ENCODE data around the gene AFF3.

The AFF3 gene

DNA sequence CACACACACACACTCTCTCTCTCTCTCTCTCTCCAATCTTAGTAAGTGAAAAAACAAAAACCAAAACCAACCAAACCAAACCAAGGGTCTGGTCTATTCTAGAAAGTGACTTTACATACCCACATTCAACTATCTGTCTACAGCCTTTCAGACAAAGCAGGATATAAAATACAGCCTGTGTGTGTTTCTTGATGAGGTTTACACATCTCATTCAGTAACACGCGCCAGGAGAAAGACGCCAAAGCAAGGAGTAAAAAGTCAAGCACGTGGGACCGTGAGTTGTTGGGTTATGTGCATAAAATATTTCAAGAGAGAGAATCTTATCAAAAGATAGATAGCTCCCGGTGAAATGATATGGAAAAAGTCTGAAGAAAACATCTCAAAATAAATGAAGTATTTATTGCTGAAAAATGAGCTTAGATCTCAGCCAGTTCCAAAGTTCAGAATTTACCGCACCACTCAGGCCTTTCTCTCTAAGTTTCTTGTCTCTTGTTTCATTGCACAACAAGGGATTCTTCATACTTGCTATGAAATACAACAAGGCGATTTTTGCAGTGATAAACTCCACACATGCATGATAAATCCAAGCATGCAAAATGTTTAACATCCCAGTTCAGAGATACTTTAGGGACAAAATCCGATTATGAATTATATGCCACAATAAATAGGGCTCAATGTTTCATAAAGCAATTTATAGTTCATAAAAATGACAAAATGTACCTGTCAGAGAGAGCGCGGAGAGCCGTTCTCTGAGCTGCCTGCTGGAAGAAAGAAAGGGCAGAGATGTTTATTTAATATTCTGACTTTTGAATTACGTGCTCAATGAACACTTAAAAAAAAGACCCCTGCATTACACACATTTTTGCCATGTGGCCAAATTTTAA is 493.2 kb downstream of the AFF3 start:
- no peak for DNase-seq

DNA sequence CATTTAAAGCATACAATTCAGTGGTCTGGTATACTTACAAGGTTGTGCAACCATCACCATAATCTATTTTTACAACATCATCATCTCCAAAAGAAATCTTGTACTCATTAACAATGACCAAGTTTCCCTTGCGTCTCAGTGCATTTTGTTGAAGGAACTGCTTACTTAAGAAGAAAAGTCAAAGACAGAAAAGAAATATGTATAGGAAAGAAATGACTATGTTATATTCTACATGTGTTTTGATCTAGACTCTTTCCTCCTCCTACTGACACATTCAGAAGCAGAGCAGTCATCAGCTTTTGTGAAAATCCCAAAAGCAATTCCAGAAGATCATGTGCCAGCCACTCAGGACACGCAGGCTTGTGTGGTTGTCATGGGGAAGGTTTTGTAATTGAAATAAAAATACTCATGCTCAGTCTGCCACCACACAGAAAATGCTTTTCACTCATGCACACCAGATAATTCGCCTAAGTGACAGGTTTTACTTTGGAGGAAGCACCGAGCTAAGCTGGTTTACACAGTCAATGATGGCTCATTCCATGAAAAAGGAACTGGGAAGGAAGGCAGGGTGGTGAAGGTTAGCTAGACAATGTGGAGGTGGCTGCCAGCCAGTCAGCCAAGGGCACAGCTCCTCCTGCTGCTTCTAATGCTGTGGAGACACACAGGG is 494.1 kb downstream of the AFF3 start:
- no peak for DNase-seq

DNA sequence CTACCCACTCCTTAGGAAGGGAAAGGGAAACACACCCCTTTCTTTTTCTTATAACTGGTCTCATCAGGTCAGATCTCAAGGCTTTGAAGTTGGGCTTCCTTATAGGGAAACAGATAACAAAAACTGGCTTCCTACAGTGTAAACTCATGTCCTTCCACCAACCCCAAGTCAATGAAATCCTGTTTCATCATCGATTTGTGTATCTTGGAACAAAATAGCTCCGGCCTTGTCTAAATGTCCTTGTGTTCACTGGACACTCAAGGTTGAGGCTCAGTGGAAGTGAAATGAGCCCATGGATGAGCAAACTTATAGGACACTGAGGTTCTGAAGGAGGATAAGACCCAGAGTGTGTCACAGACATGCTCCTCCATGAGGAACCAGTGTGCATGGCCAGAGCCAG is 496.4 kb downstream of the AFF3 start:
- no peak for DNase-seq

DNA sequence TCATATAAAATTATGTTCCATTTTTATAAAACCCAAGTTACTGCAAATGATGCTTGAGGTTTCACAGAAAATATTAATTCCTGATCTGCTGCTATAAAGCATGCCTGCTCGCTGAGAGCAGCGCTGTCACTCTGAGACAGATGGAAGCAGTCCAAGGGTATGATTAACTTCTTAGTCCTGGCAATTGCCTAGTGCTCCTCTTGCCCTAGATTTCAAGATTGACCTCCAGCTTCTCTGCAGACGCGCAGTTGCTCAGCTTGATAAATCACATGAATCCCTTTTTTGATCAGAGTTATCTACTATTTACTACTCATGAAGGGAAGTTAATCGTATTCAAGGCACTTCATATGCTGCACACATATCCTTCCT is 498.0 kb downstream of the AFF3 start:
- DNase-seq = no peak

DNA sequence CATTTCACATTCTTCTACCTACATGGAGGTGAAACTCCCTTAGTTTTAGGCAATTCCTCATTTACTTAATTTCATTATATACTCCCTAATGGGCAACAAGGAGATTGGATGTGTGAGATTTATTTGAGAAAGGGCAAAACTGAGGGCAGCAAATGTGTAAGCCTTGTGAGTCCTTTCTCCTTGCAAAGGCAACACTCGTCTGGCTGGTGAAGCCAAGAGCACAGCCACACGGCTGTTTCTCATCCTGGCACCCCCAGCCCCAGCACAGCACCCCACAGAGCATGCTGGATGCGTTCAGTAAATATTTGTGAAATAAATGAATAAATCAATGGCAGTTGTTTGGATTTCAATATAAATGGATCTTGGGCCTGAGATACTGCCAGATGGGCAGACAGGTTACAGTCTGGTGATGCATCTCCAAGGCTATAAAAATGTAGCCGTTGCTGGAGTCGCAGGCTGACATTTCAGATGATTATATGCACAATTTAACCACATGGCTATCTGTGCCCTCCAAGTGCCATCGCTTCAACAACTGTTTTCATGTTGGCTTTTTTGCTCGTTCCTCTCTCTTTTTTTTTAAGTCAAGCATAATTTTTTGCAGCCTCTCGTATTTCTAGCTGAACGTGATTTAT is 498.5 kb downstream of the AFF3 start:
- DNase-seq = no peak

DNA sequence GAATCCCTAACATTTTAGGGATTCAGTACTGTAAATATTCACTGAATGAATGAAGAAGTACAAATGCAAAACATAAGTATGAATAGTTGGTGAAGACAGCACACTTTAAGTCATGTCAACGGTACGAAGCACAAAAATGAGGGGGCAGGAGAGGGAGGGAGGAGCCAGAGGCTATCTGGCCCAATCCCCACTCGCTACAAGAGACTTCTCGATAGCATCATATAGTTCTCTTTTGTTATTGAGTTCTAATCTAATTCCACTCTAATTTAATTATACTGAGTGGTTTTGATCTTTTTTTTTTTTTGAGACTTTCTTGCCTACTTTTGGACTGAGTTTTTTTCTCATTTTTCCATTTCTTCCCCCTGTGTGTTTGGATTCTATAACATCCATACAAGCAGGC is 500.4 kb downstream of the AFF3 start:
- DNase-seq = no peak

DNA sequence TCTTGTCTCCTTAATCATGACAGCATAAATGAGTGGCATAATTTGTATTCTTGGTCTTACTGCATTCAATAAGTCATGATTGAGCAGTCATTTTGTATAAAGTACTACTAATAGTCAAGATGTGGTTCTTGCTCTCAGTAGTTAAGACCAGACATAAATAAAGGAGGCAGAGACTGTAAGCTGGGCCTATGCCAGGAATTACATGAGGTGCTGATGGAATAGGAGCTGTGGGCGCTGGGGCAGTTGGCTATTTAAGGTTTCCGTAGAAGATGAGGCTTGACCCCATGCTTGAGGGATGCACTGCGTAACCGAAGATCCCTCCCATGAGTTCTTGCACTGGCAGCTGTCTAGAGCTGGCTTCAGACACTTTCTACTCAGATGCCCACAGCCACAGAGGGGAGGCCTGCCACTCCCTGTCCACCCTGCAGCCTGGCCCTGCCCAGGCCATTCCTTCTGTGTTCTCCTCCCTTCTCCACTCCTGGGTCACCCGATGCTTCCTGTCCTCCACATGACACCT is 501.7 kb downstream of the AFF3 start:
- no peak for DNase-seq

DNA sequence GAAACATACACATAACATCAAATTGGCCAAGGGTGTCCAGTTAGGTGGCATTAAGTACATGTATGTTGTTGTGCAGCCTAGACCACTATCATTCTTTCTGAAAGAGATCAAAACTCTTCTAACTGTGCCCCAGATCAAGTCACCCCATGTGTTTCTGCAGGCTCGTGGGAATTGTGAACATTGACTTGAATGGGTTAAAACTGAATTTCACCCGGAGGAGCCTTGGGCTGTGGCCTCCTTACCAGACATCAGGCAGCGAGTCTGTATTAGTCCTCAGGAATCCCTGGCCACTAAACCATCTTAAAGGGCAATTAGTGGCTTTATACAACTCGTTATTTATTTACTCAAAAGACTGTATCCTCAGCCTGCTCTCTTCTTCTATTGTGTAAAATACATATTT is 503.6 kb downstream of the AFF3 start:
- no peak for DNase-seq

DNA sequence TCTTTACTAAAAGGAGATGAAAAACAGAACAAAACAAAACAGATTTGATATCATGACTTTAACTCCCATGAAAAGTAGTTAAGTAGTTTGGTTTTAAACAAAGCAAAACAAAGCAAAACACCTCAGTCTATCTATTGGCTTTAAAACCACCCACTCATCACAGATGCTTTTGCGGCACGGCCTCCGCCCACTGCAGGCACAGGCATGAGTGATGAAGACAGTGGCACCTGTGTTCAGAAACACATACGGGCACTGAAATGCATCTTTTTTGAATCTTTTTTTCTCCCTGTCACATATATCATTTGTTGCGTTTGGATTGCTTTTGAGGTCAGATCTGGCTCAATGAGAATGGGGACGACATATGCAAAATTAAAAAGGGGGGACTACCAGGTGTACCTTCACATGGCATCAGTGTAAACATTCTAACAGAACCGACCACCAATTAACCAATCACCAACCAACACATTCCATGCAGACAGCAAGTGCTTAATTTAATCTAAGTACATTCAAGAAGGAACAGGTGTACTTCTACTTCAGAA is 505.2 kb downstream of the AFF3 start:
- DNase-seq = no peak

DNA sequence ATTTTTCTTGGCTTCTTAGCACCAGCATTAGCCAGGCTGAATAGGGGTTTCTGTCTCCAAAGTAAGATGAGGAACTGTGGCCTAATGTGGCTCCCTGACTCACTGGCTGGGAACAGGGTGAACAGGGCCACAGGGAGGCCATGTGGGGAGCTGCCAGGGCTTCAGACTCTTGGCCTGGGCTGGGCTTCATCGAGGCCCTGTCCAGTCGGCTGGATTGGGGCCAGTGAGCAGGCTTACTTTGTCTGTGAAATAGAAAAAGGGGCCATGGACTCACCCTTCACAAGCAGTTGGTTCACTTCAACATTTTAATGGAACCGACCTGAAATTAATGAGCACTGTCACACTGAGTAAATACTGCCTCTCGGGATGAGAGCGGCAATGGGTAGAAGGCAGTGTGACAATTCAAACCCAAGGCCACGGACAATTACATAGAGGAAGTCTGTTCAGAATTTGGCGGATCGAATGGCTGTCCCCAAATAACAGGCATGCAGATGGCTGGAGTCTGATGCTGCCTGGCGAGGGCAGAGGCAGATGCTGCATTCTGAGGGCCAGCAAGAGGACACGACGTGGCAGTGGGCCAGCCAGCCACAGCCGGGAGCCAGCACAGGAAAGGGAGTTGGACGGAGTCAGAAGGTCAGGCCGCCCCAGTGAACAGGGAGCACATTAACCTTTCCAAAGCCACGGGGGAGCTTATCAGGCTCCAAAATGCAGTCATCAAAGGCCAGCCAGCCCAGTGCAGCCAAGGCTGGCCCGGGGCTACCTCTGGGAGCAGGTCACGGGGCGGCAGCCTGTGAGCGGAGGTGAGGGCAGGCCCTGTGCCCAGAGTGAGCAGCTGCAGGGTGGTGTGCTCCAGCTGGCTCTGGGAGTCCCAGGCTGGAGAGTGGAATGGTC is 506.0 kb downstream of the AFF3 start:
- peak; percentile 24 to 38 for DNase-seq

DNA sequence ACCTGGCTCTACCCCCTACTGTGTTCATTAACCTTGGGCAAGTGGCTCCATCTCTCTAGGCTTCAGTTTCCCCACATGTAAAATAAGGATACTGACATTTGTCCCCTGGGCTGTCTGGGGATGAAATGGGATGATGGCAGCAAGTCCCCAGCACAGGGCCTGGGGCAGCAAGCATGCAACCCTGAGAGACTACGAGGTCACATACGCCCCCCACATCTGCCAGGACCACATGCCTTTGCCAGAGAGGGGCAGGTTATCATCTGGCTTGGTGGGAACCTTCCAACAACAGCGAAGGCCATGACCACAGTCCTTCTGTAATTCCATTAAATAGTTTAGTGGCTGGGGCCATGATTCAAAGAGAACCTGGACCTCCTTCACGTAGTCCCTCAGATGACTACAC is 506.7 kb downstream of the AFF3 start:
- DNase-seq = no peak

DNA sequence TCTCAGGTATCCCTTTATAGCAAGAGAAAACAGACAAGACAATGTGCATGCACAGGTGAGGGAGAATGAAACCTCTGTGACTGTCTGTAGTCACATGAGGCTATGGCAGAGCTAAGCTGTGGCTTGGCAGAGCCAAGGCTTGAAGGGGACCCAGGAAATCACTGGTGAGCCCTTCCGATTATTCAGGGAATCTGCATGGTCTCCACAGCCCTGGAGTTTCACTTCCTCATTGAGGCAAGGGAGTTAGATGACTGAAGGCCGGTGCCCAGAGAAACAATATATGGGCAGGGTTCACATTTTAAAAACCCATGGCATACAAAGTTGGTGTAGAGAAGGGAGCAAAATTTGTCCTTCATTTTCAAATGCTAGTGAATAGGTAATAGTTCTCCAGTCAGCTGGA is 508.2 kb downstream of the AFF3 start:
- no peak for DNase-seq

DNA sequence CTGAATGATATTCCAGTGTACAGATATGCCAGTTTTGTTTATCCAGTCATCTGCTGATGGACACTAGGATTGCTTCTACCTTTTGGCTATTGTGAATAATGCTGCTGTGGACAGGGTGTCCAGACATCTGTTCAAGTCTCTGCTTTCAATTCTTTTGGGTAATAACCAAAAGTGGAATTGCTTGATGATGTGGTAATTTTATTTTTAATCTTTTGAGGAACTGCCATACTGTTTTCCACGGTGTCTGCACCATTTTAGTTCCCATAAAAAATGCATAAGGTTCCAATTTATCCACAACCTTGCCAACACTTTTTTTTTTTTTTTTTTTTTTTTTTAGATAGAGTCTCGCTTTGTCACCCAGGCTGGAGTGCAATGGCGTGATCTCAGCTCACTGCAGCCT is 510.7 kb downstream of the AFF3 start:
- no peak for DNase-seq

DNA sequence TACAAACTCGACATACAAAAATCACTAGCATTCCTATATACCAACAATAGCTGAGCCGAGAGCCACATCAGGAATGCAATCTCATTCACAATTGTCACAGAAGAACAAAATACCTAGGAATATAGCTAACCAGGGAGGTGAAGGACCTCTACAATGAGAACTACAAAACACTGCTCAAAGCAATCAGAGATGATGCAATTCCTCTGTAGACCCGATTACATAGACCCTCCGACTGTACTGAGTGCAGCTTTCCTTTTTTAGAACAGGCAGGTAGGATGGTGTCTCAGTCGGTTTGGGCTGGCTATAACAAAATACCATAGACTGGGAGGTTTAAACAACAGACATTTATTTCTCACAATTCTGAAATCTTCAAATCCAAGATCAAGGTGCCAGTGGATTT is 513.1 kb downstream of the AFF3 start:
- DNase-seq = no peak

DNA sequence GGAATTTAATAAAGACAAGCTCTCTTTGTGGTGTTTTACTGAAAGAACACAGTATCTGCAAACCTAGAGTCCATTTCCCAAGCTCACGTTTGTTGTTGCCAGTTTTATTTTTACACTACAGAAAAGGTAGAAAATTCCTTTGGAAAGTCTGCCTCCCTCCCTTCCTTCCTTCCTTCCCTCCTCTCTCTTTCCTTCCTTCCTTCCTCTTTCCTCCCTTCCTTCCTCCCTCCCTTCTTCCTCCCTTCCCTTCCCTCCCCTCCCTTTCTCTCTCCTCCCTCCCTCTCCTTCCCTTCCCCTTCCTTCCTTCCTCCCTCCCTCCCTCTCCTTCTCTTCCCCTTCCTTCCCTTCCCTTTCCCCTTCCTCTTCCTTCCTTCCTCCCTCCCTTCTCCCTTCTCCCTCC is 516.2 kb downstream of the AFF3 start:
- no peak for DNase-seq

DNA sequence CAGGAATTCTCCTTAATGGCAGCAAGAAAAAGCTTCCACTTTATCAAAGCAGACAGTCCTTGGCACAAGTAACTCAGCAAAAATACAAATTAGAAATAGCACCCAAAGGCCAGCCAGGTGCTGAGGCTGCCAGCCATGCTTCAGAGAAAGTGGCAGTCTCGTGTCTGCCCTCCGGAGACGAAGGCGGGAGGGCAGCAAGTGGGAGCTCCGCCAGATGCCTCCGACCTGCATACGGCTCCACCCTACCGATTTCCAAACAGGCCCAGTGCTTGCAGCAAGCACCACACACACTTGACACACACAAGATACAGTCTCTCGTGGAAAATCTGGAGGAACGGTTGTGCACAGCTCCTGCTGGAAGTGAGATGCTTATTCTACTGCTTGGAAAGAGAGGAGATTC is 517.7 kb downstream of the AFF3 start:
- peak in 1 of 2 experiments; percentile 3 for DNase-seq

DNA sequence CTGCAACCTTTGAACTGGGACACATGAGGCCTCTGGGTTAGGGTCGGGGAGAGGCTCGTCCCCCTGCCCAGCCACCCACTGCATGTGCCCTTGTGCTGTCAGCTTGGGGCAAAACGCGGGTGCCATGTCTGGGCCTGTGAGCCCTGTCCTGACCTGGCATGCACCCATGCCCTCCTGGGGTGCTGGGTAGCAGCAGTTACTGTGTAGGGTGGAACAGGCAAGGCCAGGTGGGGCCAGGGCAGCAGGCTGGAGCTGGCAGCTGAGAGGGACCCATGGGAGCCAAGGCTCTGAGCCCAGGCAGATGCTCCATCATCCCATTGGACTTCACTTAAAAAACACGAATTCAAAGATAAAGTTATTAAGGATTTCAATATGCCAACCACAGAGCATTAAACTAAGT is 518.8 kb downstream of the AFF3 start:
- DNase-seq = no peak

DNA sequence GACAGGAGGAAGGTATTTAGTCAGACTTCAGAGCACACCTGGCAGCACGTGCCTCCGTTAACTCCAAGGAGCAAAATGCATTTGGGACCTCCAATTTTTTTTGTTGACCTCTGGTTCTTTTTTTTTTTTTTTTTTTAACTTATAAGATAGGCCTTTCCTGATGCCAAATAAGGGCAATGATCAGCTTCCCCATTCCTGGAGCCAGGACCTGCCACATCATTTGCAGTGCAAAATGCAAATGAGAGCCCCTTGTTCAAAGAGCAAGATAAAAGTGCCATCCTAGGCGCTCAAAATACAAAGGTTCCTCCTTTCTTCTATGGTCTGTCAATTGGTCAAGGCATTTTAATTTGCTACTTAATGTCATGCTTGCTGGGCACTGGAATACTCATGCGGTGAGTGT is 519.4 kb downstream of the AFF3 start:
- DNase-seq = no peak

DNA sequence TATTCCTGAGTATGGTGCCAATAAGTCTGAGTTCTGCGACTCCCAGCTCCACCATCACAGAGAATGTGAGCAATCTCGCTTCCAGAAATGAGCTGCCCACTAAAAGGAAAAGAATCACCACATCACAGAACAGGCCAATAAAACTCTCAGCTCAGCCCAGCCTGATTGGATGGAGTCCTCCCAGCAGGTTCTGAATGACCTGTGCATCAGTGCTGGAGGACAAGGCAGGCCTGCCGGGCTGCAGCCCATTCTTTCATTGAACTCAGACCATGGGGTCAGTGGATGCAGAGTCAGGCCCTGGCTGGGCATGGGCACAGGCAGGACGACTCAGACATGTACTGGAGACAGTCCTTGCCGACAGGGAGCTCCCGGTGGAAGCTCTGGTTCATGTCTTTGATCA is 519.9 kb downstream of the AFF3 start:
- no peak for DNase-seq

DNA sequence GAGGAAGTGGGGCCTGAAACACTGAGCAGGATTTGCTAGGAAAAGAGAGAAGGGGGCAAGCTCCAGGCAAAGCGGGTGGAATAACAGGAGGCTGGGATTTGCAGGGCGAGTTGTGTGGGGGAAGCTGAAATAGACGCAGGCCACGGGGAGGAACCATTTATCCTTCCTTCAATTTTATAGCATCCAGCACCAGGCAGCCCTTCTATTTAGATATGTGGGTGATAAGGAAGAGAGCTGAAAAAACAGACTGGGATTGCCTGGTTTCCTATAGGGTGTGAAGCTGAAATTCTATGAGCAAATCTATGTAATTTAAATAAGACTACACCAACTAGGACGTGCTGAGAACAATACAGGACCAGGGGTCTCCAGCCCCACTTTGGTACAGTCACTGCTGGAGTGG is 520.6 kb downstream of the AFF3 start:
- DNase-seq = no peak

DNA sequence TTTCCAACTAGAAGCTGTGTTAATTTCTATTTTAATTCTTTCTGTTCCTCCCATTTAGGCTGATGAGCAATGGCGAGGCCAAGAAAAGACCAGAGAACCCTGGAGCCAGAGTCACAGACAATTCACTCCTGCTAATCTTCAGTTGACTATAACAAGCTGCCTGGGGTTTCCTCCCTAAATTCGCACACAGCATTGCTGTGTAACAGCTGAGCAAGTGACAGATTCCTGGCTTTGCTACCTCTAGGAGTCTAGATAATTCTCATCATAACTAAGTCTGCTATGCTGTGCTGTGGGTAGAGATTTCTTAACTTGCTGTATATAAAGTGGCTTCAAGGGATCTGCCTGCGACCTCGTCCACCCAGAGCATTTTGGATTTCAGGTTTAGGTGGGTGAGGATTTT is 521.3 kb downstream of the AFF3 start:
- no peak for DNase-seq

DNA sequence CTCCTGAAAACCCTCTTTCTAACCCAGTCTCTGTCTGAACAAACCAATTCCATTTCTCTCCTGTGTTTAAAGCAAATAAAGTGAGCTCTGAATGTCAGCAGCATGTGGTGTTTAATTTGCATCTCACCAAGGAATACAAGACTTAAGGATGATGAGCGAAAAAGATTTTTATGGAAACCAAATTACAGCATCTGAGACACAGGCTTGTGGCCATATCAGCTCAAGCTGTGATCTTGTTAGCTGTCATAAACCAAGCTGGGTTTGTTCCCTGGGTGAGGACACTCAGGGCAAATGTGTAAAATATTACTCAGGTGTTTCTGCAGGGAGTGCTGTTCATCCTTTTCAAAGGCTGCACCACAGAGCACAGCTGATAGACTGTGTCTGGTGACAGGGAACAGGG is 523.2 kb downstream of the AFF3 start:
- no peak for DNase-seq

Measured in SHP77 (cell line).